HepG2 (cell line): Measurements from ENCODE around the gene ASB16. TPM values are rescaled to one million over a fixed set of nuclear protein-coding genes. Genes with fewer than 3 reads are reported as not detected.

Source experiments
- JUNB ChIP-seq: sonication (generic); formaldehyde crosslinking; IDR thresholded peaks from 2 replicates; pipeline ENCODE4 v1.8.0; 2022; ENCODE audit warnings: missing genetic modification reagents, mild to moderate bottlenecking, borderline replicate concordance
- MED13 ChIP-seq: sonication (generic); formaldehyde crosslinking; IDR thresholded peaks from 2 replicates; pipeline ENCODE4 v1.5.0; 2020; ENCODE audit warnings: missing genetic modification reagents
- RORA ChIP-seq: sonication (generic); formaldehyde crosslinking; IDR thresholded peaks from 2 replicates; pipeline ENCODE4 v1.5.0; 2020; ENCODE audit warnings: mild to moderate bottlenecking, missing genetic modification reagents, moderate library complexity
- ZFP82 ChIP-seq: sonication (generic); formaldehyde crosslinking; IDR thresholded peaks from 2 replicates; pipeline ENCODE4 v1.5.1; 2020; ENCODE audit warnings: mild to moderate bottlenecking, missing genetic modification reagents, borderline replicate concordance
- ZNF816 ChIP-seq: sonication (generic); formaldehyde crosslinking; IDR thresholded peaks from 2 replicates; pipeline ENCODE4 v1.8.0; 2022; ENCODE audit warnings: missing genetic modification reagents, mild to moderate bottlenecking, borderline replicate concordance
- polyA plus RNA-seq, 8 experiments: library from polyadenylated mRNA; depleted of rRNA in 3 of 8; stranded (reverse) in 7 of 8; unstranded in 1 of 8; fragments of >200 nt; fragmentation: Illumina TruSeq in 4 of 8; extraction: Trizol in 4 of 8; gene quantifications; 2 replicates each; pipeline versions ENCODE4 v1.2.1 to v1.2.3, GENCODE V29; 2011 to 2016; ENCODE audit warnings: low read depth in 4 of 8, missing spikeins in 1 of 8, mixed read lengths in 1 of 8; ENCODE audit not compliant: insufficient read depth in 1 of 8
- total RNA-seq, 5 experiments: library from RNA; depleted of rRNA; stranded (reverse); fragments of >200 nt; fragmentation: Illumina TruSeq; extraction: Trizol; gene quantifications; 2 replicates each; pipeline ENCODE4 v1.2.3, GENCODE V29; 2016; ENCODE audit warnings: low read depth in 1 of 5
- TF ChIP-seq, protein P1 (sequence below): sonication (generic); formaldehyde crosslinking; IDR thresholded peaks from 2 replicates; pipeline ENCODE4 v1.4.0; 2020; ENCODE audit warnings: mild to moderate bottlenecking, missing genetic modification reagents
- TF ChIP-seq, protein P2 (sequence below): sonication (generic); formaldehyde crosslinking; IDR thresholded peaks from 2 replicates; pipeline ENCODE4 v1.4.0; 2020; ENCODE audit warnings: missing genetic modification reagents
- TF ChIP-seq, protein P3 (sequence below): sonication (generic); formaldehyde crosslinking; IDR thresholded peaks from 2 replicates; pipeline ENCODE4 v1.8.0; 2022; ENCODE audit warnings: missing genetic modification reagents, mild to moderate bottlenecking, inconsistent platforms, borderline replicate concordance
- TF ChIP-seq, protein P4 (sequence below): sonication (generic); formaldehyde crosslinking; IDR thresholded peaks from 2 replicates; pipeline ENCODE4 v1.5.1; 2020; ENCODE audit warnings: mild to moderate bottlenecking, missing genetic modification reagents, borderline replicate concordance

ASB16 gene
- total and polyA plus RNA-seq, 2 of the 13 experiments (the other 11 are each of a cell fraction or from before 2014, with no cell fraction given): 0.07 TPM; not detected in 1

DNA sequence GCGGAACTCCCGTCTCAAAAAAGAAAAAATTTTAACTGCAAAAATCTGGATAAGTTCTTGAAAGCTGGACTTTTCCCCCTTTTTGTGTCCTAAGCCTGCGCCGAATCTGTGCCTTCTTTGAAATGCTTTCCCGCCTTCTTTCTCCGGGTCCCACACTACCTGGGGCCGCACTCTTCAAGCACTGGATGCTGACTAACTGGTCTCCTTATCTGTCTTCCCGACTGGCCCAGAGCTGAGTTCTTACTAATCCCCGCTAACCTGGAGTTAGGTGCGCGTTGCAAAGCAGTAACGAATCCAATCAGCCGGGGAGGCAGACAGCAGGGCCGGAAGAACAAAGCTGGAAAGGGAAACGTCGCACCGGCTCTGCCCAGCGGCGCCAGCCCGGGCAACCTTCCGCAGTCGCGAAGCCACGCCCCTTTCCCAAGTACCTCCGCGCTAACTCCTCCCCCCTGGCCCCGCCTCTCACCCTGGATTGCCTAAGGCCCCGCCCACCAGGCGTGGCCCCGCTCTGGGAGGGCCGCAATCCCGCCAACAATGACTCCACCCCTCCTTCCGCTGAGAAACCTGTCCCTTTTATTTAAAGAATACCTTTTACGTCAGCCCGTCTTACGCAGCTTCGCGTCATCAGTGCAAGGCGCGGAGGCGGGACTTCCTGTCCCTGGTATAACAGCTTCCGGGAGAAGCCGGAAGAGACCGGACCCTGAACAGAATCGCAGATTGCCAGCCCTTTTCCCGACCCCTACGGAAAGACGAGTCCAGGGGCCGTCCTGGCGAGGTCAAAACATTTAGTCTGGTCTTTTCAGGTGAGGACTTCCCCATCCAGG is 16.0 kb downstream of the ASB16 start, which contains the start of gene TMUB2 (continued):
- TF ChIP-seq, protein P1, sequence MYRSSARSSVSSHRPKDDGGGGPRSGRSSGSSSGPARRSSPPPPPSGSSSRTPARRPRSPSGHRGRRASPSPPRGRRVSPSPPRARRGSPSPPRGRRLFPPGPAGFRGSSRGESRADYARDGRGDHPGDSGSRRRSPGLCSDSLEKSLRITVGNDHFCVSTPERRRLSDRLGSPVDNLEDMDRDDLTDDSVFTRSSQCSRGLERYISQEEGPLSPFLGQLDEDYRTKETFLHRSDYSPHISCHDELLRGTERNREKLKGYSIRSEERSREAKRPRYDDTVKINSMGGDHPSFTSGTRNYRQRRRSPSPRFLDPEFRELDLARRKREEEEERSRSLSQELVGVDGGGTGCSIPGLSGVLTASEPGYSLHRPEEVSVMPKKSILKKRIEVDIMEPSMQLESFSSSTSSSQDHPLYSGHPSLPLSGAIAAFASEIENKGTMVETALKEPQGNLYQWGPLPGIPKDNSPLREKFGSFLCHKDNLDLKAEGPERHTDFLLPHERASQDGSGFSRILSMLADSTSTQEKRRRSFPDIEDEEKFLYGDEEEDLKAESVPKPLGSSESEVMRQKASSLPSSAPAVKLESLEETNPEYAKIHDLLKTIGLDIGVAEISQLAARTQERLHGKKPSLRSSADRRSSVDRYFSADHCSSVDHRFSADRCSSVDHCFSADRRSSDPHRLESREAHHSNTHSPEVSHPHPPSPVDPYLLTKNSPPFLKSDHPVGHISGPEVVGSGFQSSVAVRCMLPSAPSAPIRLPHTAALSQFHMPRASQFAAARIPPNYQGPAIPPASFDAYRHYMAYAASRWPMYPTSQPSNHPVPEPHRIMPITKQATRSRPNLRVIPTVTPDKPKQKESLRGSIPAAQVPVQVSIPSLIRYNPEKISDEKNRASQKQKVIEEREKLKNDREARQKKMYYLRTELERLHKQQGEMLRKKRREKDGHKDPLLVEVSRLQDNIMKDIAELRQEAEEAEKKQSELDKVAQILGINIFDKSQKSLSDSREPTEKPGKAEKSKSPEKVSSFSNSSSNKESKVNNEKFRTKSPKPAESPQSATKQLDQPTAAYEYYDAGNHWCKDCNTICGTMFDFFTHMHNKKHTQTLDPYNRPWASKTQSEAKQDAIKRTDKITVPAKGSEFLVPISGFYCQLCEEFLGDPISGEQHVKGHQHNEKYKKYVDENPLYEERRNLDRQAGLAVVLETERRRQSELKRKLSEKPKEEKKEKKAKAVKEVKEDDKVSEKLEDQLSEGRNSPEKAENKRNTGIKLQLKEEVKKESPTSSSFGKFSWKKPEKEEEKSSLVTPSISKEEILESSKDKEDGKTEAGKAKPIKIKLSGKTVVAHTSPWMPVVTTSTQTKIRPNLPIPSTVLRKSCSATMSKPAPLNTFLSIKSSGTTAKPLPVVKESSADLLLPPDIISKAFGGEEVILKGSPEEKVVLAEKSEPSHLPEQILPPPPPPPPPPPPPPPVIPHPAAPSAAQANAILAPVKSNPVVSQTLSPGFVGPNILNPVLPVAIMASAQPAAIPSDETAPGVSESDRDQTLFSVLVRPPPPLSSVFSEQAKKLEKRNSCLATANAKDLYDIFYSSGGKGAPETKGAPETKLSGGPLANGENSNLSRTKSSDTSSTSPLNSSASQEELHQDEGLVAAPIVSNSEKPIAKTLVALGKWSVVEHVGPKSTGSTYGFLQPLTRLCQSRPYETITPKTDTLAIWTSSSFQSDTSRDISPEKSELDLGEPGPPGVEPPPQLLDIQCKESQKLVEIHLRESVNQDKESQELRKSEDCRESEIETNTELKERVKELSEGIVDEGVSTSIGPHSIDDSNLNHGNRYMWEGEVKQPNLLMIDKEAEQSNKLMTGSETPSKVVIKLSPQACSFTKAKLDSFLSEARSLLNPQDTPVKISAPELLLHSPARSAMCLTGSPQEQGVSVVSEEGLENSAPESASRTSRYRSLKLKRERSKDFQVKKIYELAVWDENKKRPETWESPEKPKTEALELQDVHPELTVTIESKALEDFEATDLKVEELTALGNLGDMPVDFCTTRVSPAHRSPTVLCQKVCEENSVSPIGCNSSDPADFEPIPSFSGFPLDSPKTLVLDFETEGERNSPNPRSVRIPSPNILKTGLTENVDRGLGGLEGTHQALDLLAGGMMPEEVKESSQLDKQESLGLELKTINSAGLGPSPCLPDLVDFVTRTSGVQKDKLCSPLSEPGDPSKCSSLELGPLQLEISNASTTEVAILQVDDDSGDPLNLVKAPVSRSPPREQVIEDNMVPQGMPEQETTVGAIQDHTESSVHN (CRISPR knock-in tag): no peak
- TF ChIP-seq RORA (CRISPR knock-in tag) (no peak), ZFP82 (0 out of 2 replicates have a peak, but pooled peaks have one; percentile 75), MED13 (CRISPR knock-in tag) (peak; percentile 49; the same call in 1 of the 2 replicates), ZNF816 (CRISPR knock-in tag) (peak; percentile 62; the same call in 1 of the 2 replicates), JUNB (no peak)
- TF ChIP-seq, protein P2, sequence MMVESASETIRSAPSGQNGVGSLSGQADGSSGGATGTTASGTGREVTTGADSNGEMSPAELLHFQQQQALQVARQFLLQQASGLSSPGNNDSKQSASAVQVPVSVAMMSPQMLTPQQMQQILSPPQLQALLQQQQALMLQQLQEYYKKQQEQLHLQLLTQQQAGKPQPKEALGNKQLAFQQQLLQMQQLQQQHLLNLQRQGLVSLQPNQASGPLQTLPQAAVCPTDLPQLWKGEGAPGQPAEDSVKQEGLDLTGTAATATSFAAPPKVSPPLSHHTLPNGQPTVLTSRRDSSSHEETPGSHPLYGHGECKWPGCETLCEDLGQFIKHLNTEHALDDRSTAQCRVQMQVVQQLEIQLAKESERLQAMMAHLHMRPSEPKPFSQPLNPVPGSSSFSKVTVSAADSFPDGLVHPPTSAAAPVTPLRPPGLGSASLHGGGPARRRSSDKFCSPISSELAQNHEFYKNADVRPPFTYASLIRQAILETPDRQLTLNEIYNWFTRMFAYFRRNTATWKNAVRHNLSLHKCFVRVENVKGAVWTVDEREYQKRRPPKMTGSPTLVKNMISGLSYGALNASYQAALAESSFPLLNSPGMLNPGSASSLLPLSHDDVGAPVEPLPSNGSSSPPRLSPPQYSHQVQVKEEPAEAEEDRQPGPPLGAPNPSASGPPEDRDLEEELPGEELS: peak; percentile 52; the same call in 1 of the 2 replicates
- TF ChIP-seq, protein P3, sequence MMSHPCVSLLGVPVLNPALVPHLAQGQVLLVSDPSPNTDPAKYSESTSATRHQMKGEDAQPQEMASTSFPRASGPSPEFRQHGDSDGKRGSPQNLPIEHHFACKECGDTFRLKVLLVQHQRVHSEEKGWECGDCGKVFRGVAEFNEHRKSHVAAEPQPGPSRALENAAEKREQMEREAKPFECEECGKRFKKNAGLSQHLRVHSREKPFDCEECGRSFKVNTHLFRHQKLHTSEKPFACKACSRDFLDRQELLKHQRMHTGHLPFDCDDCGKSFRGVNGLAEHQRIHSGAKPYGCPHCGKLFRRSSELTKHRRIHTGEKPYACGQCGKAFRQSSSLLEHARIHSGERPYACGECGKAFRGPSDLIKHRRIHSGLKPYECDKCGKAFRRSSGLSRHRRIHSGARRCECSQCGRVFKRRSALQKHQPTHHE (CRISPR knock-in tag): 0 out of 2 replicates have a peak, but pooled peaks have one; percentile 30
- TF ChIP-seq, protein P4, sequence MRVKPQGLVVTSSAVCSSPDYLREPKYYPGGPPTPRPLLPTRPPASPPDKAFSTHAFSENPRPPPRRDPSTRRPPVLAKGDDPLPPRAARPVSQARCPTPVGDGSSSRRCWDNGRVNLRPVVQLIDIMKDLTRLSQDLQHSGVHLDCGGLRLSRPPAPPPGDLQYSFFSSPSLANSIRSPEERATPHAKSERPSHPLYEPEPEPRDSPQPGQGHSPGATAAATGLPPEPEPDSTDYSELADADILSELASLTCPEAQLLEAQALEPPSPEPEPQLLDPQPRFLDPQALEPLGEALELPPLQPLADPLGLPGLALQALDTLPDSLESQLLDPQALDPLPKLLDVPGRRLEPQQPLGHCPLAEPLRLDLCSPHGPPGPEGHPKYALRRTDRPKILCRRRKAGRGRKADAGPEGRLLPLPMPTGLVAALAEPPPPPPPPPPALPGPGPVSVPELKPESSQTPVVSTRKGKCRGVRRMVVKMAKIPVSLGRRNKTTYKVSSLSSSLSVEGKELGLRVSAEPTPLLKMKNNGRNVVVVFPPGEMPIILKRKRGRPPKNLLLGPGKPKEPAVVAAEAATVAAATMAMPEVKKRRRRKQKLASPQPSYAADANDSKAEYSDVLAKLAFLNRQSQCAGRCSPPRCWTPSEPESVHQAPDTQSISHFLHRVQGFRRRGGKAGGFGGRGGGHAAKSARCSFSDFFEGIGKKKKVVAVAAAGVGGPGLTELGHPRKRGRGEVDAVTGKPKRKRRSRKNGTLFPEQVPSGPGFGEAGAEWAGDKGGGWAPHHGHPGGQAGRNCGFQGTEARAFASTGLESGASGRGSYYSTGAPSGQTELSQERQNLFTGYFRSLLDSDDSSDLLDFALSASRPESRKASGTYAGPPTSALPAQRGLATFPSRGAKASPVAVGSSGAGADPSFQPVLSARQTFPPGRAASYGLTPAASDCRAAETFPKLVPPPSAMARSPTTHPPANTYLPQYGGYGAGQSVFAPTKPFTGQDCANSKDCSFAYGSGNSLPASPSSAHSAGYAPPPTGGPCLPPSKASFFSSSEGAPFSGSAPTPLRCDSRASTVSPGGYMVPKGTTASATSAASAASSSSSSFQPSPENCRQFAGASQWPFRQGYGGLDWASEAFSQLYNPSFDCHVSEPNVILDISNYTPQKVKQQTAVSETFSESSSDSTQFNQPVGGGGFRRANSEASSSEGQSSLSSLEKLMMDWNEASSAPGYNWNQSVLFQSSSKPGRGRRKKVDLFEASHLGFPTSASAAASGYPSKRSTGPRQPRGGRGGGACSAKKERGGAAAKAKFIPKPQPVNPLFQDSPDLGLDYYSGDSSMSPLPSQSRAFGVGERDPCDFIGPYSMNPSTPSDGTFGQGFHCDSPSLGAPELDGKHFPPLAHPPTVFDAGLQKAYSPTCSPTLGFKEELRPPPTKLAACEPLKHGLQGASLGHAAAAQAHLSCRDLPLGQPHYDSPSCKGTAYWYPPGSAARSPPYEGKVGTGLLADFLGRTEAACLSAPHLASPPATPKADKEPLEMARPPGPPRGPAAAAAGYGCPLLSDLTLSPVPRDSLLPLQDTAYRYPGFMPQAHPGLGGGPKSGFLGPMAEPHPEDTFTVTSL (CRISPR knock-in tag): peak; percentile 17; the same call in 1 of the 2 replicates
